H1 (cell line): Measurements from ENCODE around the gene LMNTD1. TPM values are rescaled to one million over a fixed set of nuclear protein-coding genes. Genes with fewer than 3 reads are reported as not detected.

Experiments used
- ASH2L ChIP-seq: fragments of 200-600, 300-600 bp; sonication (generic); IDR thresholded peaks from one replicate; pipeline ENCODE4 v1.7.1; 2017; ENCODE audit warnings: low read length
- ATF2 ChIP-seq: IDR thresholded peaks from 2 replicates; pipeline ENCODE4 v1.6.1; 2012; ENCODE audit warnings: low read length, inconsistent platforms
- BACH1 ChIP-seq: IDR thresholded peaks from 2 replicates; pipeline ENCODE4 v1.6.1; 2012; ENCODE audit warnings: low read length, improper control_type of control experiment
- CHD7 ChIP-seq: fragments of 300-600 bp; sonication (generic); IDR thresholded peaks from 2 replicates; pipeline ENCODE4 v1.7.1; 2012; ENCODE audit warnings: low read length, moderate library complexity, mild to moderate bottlenecking, inconsistent platforms; ENCODE audit not compliant: insufficient replicate concordance
- CREB1 ChIP-seq: IDR thresholded peaks from 2 replicates; pipeline ENCODE4 v1.6.1; 2012; ENCODE audit warnings: inconsistent platforms
- FOSL1 ChIP-seq: IDR thresholded peaks from 2 replicates; pipeline ENCODE4 v1.6.1; 2011; ENCODE audit warnings: mild to moderate bottlenecking, low read depth, low read length, moderate library complexity; ENCODE audit not compliant: insufficient read depth
- HDAC6 ChIP-seq: IDR thresholded peaks from one replicate; pipeline ENCODE4 v1.7.1; 2012; ENCODE audit warnings: low read depth, mild to moderate bottlenecking, inconsistent platforms, low read length, moderate library complexity
- JUN ChIP-seq: IDR thresholded peaks from 2 replicates; pipeline ENCODE4 v1.6.1; 2011; ENCODE audit warnings: low read depth, mild to moderate bottlenecking, improper control_type of control experiment, low read length
- KDM4A ChIP-seq: IDR thresholded peaks from one replicate; pipeline ENCODE4 v1.7.1; 2012; ENCODE audit warnings: low read depth, mild to moderate bottlenecking, moderate library complexity, low read length, inconsistent platforms; ENCODE audit not compliant: severe bottlenecking
- SIN3A ChIP-seq, 2 experiments: IDR thresholded peaks in 1 of 2; conservative IDR thresholded peaks in 1 of 2; 2 replicates each; pipeline ENCODE4 v1.6.1; 2011 to 2012; ENCODE audit warnings: low read length in 2 of 2, improper control_type of control experiment in 1 of 2, low read depth in 1 of 2, mild to moderate bottlenecking in 1 of 2
- TBP ChIP-seq: IDR thresholded peaks from 2 replicates; pipeline ENCODE4 v1.6.1; 2011; ENCODE audit warnings: low read depth, low read length, improper control_type of control experiment
- polyA plus RNA-seq, 7 experiments: library from polyadenylated mRNA; depleted of rRNA in 3 of 7; stranded (reverse) in 5 of 7; unstranded in 2 of 7; fragments of >200 nt in 5 of 7; fragments of 200-250 nt in 2 of 7; gene quantifications; 1 replicate in 5 of 7; 2 replicates in 1 of 7; 4 replicates in 1 of 7; pipeline versions ENCODE4 v1.2.1 to v1.2.3, GENCODE V29; 2011 to 2013; ENCODE audit warnings: missing spikeins in 2 of 7, mixed read lengths in 2 of 7
- total RNA-seq: library from RNA; stranded (reverse); fragmentation: NEBNext Ultra II Directional; extraction: Animal tissue kit (Norgen Biotek cat#: 25700); gene quantifications from 2 replicates; pipeline ENCODE4 v1.2.1, GENCODE V29; 2021

The LMNTD1 gene
- total and polyA plus RNA-seq, 2 of the 8 experiments (the other 6 are each of a cell fraction or from before 2014, with no cell fraction given) = not detected

- TF ChIP-seq CHD7 = no peak
- no peak for TF ChIP-seq CREB1
- no peak for TF ChIP-seq JUN
- TF ChIP-seq KDM4A = no peak
- TF ChIP-seq HDAC6 = no peak
- no peak for TF ChIP-seq TBP
- no peak for TF ChIP-seq FOSL1
- TF ChIP-seq SIN3A (conservative IDR thresholded peaks at IDR 0.05 in 1 of 2, IDR thresholded peaks at IDR 0.05 in 1 of 2; ENCODE audit: low read depth in 1 of 2, low read length in 2 of 2) = no peak
- no peak for TF ChIP-seq BACH1
- no peak for TF ChIP-seq ATF2
- TF ChIP-seq ASH2L = no peak
Measured at GRCh38 chr12:25459541-25459951, 93.5 kb downstream of the LMNTD1 start (continued).
